NB4 (cell line): ENCODE measurements around the gene SPATA13.
"Not testable (repeated sequence)": the region's sequence is repeated elsewhere in the genome, so short reads cannot be mapped to it uniquely, and the experiment has no call there.

ENCODE experiments used
- DNase-seq: peaks from one replicate; pipeline ENCODE4 v3.0.0; 2010; ENCODE audit warnings: low read depth
- H3K4me3 ChIP-seq: one replicate; pipeline ENCODE4 v1.5.1; 2011; ENCODE audit warnings: mild to moderate bottlenecking, low read depth, low read length, moderate library complexity
- MYC ChIP-seq: IDR thresholded peaks from 2 replicates; pipeline ENCODE4 v1.6.1; 2011; ENCODE audit warnings: low read depth, low read length
- POLR2A ChIP-seq: IDR thresholded peaks from 2 replicates; pipeline ENCODE4 v1.6.1; 2011; ENCODE audit warnings: mild to moderate bottlenecking; ENCODE audit not compliant: insufficient read length; ENCODE audit errors: extremely low read depth
- TF ChIP-seq, protein P1 (sequence below): IDR thresholded peaks from 2 replicates; pipeline ENCODE4 v1.6.1; 2011; ENCODE audit warnings: low read depth, low read length
- TF ChIP-seq, protein P2 (sequence below): IDR thresholded peaks from one replicate; pipeline ENCODE4 v1.5.1; 2012; ENCODE audit warnings: low read depth, low read length

Gene SPATA13

DNA sequence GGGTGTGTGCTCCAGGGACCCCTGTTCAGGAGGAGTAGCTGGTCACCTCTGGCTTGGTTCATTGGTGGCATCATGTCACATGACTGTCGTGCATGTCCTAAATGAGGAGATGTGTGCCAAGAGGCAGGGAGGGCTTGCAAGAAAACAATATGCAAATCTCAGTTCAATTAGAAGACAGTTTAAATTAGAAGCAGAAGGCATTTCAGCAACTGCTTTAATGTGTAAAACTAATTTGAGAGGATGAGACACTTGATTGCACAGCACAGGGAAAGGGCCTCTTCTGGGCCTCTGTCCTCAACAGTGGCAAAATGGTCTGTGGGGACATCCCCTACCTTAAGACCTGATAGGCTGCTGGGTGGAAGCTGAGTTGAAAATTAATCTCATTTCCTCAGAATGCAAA, 54.6 kb downstream of the SPATA13 start:
- H3K4me3 ChIP-seq, result no peak overlapping the region
- TF ChIP-seq POLR2A (no peak), MYC (no peak)
- TF ChIP-seq, protein P1, sequence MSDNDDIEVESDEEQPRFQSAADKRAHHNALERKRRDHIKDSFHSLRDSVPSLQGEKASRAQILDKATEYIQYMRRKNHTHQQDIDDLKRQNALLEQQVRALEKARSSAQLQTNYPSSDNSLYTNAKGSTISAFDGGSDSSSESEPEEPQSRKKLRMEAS, result no peak
- TF ChIP-seq, protein P2, sequence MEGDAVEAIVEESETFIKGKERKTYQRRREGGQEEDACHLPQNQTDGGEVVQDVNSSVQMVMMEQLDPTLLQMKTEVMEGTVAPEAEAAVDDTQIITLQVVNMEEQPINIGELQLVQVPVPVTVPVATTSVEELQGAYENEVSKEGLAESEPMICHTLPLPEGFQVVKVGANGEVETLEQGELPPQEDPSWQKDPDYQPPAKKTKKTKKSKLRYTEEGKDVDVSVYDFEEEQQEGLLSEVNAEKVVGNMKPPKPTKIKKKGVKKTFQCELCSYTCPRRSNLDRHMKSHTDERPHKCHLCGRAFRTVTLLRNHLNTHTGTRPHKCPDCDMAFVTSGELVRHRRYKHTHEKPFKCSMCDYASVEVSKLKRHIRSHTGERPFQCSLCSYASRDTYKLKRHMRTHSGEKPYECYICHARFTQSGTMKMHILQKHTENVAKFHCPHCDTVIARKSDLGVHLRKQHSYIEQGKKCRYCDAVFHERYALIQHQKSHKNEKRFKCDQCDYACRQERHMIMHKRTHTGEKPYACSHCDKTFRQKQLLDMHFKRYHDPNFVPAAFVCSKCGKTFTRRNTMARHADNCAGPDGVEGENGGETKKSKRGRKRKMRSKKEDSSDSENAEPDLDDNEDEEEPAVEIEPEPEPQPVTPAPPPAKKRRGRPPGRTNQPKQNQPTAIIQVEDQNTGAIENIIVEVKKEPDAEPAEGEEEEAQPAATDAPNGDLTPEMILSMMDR, result no peak
- DNase-seq, result no peak

- TF ChIP-seq, protein P1, result no peak
- TF ChIP-seq MYC (no peak), POLR2A (no peak)
- TF ChIP-seq, protein P2, result no peak
- DNase-seq, result no peak
- H3K4me3 ChIP-seq, result no peak overlapping the region
Measured at GRCh38 chr13:24215732-24216131, 55.2 kb downstream of the SPATA13 start.

- H3K4me3 ChIP-seq, result no peak overlapping the region
- no peak for DNase-seq
- TF ChIP-seq POLR2A (no peak), MYC (no peak)
- TF ChIP-seq, protein P1, result no peak
- TF ChIP-seq, protein P2, result no peak
Measured at GRCh38 chr13:24216176-24216575, 55.7 kb downstream of the SPATA13 start.

GRCh38 chr13:24216779-24217178, 56.3 kb downstream of the SPATA13 start:
- DNase-seq, result not testable (repeated sequence)

DNA sequence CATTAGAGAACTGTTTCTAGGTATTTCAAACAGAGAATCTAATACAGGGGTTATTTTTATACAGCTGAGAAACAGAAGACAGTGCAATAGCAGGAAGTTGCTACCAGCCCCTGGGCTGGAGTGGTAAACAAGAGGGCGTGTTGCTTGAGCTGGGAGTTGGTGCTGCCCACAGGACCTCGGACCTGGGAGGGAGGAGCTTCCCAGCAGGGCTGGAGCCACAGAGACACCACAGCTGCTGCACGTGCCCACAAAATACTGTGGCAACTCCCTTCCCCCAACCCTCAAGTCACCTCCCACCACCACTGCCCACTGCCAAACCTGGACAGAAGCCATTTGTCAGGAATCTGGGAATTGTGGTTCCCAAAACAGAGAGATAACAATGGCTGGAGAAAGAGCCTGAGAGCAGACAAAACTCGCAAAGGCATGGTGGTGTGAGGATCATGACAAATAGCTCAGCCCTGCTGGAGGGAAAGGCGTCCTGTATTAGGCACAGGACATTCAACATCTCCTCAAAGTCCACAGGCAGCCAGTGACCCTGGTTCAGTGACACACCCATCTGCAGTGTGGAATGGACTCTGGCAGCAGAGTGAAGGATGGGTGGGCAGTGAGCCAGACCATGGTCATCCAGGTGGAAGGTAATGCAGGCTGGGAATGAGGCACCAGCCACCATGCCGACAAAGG, 57.2 kb downstream of the SPATA13 start:
- peak; percentile 73 for DNase-seq
- TF ChIP-seq, protein P2, result no peak
- TF ChIP-seq, protein P1, result peak; percentile 53; the same call in 1 of the 2 replicates
- no peak for TF ChIP-seq MYC
- TF ChIP-seq POLR2A, result no peak
- H3K4me3 ChIP-seq, result no peak overlapping the region

More at GRCh38 chr13:24216779-24217178, 56.3 kb downstream of the SPATA13 start:
- H3K4me3 ChIP-seq, result not testable (repeated sequence)

- TF ChIP-seq, protein P2, result no peak
- TF ChIP-seq, protein P1, result no peak
- TF ChIP-seq POLR2A, result no peak
- no peak for TF ChIP-seq MYC
- no peak overlapping the region for H3K4me3 ChIP-seq
- DNase-seq, result no peak
Measured at GRCh38 chr13:24218338-24218737, 57.8 kb downstream of the SPATA13 start.
